Dermis microvascular lymphatic vessel endothelial cell (primary cell): ENCODE data around the gene FKBP5. TPM values are rescaled to one million over a fixed set of nuclear protein-coding genes. Genes with fewer than 3 reads are reported as not detected.
A peak's percentile ranks its signal among the peaks of the same experiment; 100 is the strongest.
"Not testable (repeated sequence)": the region's sequence is repeated elsewhere in the genome, so short reads cannot be mapped to it uniquely, and the experiment has no call there.

Source experiments
- DNase-seq, 2 donors: peaks; one replicate each; pipeline versions ENCODE4 v3.0.0 to v3.0.0-alpha.2; 2010; ENCODE audit warnings: low read depth in 2 of 2
- total RNA-seq: library from RNA; depleted of rRNA; stranded (reverse); fragments of >200 nt; gene quantifications from 2 replicates; pipeline ENCODE4 v1.2.1, GENCODE V29; 2014

FKBP5 gene
- total RNA-seq, 1 donor from 2014 or later = 40.3 TPM

DNA sequence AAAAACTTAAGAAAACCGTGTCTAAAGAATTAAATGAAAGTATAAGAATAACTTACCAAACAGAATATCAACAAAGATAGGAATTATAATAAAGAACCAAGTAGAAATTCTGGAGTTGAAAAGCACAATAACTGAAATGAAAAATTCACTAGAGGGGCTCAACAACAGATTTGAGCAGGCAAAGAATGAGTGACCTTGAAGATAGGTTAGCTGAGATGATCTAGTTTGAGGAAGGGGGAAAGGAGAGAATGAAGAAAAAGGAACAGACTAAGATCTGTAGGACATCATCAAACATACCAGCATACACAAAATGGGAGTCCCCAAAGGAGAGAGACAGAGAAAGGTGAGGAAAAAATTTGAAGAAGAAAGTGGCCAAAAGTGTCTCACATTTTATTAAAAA, 138.3 kb downstream of the FKBP5 start:
- DNase-seq = no peak

DNA sequence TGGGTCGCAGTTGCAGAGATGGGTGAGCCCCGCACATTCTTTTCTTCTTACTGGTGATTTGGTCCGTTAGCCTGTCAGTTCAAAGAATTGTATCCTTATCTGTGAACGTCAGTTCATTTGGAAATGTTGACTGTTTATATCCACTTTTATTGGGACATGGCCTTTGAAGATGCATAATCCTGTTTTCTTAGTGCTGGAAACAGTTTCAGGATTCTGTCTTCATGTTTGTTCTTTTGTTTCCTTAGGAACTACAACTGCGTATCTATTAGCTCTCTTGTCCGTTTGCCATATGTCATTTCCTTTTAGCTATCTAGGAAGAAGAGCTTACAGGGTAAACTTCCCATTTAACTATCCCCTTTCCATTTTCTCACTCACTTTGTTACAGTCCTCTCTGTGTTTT, 141.0 kb downstream of the FKBP5 start:
- peak in 1 of 2 donors; percentile 18 for DNase-seq

DNA sequence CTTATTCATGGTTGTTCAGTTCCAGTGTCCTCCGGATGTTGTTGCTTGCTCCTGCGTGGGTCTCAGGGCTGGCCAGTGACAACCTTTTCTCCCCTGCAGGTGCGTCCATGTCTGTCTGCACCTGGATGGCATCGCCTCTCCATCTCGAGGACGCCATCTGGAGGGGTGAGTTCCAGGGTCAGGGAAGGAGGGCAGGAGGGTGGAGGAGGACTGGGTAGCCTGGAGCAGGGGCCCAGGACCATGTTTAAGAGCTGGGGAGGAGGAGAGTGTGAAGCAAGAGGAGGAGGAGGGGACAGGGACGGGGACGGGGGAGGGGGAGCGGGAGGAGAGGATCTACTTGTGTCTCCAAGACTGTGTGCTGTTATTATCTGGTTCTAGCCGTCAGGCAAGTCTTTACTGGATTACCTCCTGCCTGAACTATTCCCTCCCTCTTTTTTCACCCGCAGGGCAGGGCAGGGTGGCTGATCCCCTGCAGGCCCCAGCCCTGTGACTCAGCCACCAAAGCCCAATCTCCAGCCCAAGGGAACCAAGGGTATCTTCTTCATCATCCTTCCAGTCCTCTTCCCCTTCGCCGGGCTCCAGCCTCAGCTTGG, 143.8 kb downstream of the FKBP5 start:
- no peak for DNase-seq

DNA sequence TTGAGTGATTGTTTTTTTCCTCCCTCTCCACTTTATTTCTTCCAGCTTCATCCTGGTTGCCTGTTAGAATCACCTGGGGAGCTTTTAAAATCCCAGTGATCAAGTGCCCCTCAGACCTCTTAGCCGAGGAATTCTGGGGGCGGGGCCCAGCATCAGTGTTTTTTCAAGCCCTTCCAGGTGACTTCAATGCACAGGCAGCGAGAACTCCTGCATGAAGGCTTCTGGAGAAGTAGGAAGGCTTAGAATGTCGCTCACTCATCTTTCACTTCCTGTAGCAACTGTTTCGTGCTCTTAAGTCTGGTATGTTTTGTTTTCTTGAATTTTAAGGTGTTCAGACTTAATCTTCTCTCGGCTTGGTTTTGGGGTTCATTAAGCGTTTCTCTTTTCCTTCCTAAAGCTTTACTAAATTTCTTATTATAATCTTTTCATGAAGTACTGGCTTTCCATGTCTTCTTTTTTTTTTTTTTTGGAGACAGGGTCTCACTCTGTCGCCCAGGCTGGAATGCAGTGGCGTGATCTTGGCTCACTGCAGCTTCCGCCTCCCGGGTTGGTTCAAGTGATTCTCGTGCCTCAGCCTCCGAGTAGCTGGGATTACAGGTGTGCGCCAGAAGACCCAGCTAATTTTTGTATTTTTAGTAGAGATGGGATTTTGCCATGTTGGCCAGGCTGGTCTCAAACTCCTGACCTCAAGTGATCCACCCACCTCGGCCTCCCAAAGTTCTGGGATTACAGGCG, 145.1 kb downstream of the FKBP5 start:
- DNase-seq = no peak

DNA sequence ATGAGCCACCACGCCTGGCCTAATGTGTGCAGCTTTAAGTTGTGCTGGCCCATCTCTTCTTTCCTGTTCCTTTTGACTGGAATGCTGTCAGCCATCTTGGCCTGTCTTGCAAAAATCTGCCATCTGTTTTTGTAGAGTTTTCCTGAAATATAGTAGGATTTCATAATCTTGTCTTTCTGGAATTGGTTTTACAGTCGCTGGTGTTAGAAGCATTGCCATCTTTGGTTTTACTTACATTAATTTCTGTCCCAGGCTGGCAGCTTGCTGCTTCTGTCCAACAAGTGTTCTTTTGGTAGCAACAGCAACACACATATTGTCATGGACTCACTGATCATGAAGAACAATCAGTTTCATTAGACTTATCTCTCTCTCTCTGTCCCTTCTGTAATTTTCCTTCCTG, 146.9 kb downstream of the FKBP5 start:
- no peak for DNase-seq

GRCh38 chr6:35539223-35539622, 149.5 kb downstream of the FKBP5 start:
- DNase-seq = no peak

DNA sequence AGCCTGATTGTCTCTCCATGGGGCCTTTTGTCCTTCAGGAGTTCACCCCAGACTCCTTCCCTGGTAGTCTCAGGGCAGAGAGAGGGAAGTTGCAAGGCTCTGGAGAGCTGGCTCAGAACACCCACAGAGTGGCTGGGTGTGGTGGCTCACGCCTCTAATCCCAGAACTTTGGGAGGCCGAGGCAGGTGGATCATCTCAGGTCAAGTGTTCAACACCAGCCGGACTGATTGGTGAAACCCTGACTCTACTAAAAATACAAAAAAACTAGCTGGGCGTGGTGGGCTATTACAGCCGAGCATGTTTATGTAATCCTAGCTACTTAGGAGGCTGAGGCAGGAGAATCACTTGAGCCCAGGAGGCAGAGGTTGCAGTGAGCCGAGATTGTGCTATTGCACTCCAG, 152.9 kb downstream of the FKBP5 start:
- DNase-seq = not testable (repeated sequence)

GRCh38 chr6:35534407-35535170, 154.1 kb downstream of the FKBP5 start:
- DNase-seq = no peak

DNA sequence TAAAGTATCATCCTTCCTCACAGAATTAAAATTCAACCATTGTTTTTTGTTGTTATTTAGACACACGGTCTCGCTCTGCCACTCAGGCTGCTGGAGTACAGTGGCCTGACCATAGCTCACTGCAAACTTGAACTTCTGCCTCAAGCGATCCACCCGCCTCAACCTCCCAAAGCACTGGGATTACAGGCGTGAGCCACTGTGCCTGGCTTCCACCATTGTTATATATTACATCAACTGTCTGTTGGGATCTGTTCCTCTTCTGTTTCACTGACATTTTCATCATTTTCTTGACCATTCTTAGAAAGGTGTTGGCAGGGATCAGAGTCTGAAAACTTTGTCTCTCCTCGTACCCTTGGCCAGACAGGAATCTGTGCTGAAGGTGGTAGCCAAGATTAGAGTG, 154.7 kb downstream of the FKBP5 start:
- DNase-seq = no peak

DNA sequence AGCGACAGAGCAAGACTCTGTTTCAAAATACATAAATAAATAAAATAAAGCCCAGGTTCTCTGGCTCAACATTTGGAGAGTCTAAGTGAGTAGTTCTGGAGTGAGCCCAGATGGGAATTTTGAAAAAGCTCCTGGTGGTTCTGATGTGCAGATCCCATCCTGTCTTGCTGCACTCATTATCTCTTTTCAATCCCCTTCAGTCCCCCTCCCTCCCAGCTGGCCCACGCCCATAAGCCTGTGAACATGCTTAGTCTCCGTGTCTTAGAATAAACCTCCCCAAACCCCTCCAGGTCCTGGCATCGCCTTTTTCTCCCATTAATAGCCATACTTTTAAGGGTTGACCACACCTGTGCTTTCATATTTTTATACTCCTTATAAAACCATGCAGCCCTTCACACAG, 156.6 kb downstream of the FKBP5 start:
- DNase-seq = no peak

DNA sequence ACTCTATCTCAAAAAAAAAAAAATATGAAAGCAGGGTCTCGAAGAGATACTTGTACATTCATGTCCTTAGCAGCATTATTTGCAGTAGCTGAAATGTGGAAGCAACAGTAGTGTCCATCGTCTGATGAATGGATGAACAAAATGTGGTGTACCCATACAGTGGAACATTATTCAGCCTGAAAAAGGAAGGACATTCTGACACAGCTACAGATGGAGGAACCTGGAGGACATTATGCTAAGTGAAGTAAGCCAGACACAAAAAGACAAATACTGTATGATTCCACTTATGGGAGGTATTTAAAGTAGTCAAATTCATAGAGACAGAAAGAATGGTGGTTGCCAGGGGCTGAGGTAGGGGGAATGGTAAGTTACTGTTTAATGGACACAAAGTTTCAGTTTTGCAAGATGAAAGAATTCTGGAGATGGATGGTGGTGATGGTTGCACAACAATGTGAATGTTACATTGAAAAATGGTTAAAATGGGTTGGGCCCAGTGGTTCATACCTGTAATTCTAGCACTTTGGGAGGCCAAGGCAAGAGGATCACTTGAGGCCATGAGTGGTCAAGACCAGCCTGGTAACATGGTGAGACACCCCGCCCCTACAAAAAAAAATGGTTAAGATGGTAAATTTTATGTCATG, 164.2 kb downstream of the FKBP5 start:
- no peak for DNase-seq

Other genes starting within 250 kb of the FKBP5 start
- gene FANCE, start 236.6 kb downstream of the FKBP5 start, total RNA-seq = 10.3 and 11.1 TPM in 2 replicates
- 1,744 and 1,805 TPM in 2 replicates for gene RPL10A, start 220.5 kb downstream of the FKBP5 start, total RNA-seq
- 0.13 and 0.26 TPM in 2 replicates for gene TEAD3, start 191.8 kb downstream of the FKBP5 start, total RNA-seq
- gene TULP1, start 176.0 kb downstream of the FKBP5 start, total RNA-seq = not detected in 2 replicates
- gene ARMC12, start 48.1 kb upstream of the FKBP5 start, total RNA-seq = 0.25 and 0.39 TPM in 2 replicates
- gene CLPSL2, start 87.7 kb upstream of the FKBP5 start, total RNA-seq = not detected in 2 replicates
- not detected in 2 replicates for gene CLPSL1, start 92.1 kb upstream of the FKBP5 start, total RNA-seq
- gene CLPS, start 108.4 kb upstream of the FKBP5 start, total RNA-seq = not detected in 2 replicates
- gene LHFPL5, start 116.4 kb upstream of the FKBP5 start, total RNA-seq = not detected in 2 replicates
- 30.8 and 42.4 TPM in 2 replicates for gene SRPK1, start 232.2 kb upstream of the FKBP5 start, total RNA-seq